Stimulated activated CD8-positive, alpha-beta memory T cell treated with anti-CD3 and anti-CD28 coated beads, Interleukin-2, amount 100 ng/mL, for 1 hour (primary cell): ENCODE data around the gene MED13L.
"Not testable (repeated sequence)": the region's sequence is repeated elsewhere in the genome, so short reads cannot be mapped to it uniquely, and the experiment has no call there.

Source experiments
- DNase-seq, 2 donors: peaks; one replicate each; pipeline ENCODE4 v3.0.0-alpha.2; 2020; ENCODE audit warnings: low read depth in 2 of 2

MED13L gene

GRCh38 chr12:116055895-116056607 lies 221.4 kb downstream of the MED13L start:
- DNase-seq: no peak

DNA sequence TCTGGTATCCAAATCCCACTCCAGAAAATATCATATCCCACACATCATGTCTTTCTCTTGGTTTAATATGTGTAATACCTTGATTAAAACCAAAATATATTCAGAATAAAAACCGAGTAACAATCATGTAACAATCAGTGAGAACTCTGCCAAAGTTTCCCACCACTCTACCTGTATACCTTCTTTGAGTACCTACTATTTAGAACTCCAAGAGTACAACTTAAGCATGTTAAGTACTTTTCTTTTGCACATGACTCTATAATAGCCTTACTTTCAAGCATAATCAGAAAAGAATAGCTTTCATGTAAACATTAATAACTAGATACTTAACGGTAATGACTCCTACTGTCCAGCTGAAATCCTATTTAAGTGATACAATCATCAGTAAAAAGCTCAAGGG lies 223.2 kb downstream of the MED13L start:
- DNase-seq: no peak

DNA sequence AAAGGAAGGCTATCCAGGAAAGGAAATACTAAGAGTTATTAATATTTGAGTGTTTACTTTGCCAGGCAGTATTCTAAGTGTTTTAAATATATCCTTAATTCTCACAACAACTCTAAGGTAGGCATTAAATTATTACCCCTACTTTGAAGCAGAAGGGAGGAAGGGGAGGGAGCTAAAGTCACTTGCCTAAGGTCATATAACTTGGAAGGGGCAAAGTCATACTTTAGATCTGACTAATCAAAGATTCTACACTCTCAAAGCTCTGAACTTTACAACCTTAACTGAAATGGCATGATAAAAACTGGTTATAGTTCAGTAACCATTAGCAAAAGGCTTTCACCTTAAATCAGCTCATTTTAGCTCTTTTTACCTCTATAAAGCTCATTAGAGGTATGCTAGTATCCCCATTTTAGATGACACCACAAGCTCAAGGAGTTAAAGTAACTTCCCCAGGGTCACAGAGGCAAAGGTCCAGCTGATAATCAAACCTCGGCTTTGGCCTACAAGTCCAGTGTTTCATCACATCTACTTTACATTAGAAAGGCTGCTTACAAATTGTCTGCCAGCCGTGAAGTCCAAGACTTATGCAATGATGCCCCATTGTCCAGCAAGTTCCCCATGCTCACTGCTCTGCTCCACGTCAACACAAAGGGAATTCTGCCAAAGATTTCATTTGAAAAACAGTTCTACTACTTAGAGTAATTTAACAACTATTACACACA lies 223.9 kb downstream of the MED13L start:
- DNase-seq: no peak

- no peak for DNase-seq
Observed at GRCh38 chr12:116050275-116050674, 227.2 kb downstream of the MED13L start.

DNA sequence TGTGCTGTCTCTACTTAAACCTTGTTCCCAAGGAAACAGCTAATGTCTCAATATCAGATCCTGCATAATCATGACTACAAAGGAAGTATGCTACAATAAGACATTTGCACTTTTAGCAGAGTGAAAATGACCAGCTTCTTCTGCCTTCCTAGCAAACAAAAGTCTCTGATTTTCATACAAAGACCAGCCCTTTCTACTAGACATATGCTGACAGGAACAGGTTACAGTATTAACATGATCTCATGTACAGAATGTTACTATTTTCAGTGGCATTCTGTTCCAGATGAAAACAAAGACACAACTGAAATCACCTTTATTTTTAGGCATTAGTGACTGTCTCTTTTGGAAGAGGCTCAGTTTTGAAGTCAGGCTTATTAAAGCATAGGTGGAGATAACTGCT lies 228.6 kb downstream of the MED13L start:
- DNase-seq: no peak

DNA sequence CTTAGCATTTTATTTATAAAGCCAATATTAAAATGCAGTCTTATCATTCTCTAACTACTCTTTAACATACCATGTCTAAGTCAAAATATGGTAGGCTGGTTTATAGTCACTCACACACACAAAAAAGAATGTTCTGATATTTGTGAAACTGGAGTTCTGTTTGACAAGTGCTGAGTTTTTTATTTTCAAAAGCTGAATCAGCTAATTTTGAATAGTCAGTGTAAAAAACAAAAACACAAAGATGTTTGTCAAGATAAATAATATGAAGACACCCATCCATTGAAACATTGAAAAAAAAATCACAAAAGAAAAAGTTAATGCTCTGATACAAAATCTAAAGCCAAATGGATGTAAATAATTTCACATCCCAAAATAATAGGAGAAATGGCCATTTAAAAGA lies 231.5 kb downstream of the MED13L start:
- DNase-seq: no peak

- no peak for DNase-seq
Observed at GRCh38 chr12:116045150-116045549, 232.3 kb downstream of the MED13L start.

GRCh38 chr12:116043659-116044535 lies 233.6 kb downstream of the MED13L start:
- DNase-seq: no peak

DNA sequence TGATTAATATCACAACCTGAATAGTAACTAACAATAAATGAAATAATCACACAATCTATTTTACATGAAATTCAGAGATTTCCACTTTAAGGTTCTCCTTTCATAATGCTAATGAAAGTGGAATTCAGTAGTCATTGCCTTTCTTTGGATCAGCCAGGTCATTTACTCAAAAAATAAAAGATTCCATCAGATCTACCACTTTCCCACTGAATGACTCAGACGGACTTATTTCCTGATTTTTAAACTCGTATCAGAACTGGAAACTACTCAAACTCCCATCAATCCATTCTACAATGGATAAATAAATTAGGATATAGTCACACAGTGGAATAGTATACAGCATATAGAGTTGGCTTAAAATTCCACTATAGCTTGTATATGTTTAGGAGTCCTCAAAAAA lies 237.1 kb downstream of the MED13L start:
- DNase-seq: no peak

DNA sequence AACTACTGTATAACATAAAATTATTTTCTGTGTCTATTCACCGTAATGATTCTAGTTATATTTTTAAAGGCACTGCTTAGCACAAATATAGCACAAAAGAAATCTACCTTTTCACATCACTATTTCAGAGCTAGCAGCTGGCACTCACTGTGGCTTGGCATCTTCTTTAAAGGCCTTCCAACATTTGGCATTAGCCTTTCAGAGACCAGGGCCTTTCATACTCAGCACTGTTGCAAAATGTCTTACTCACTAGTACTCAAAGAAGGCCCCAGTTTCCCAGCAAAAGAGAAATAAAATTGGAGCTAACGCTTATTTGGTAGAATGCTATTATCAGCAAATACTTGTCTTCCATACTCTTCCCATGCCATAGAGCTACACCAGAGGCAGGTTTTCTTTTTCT lies 238.4 kb downstream of the MED13L start:
- no peak for DNase-seq

DNA sequence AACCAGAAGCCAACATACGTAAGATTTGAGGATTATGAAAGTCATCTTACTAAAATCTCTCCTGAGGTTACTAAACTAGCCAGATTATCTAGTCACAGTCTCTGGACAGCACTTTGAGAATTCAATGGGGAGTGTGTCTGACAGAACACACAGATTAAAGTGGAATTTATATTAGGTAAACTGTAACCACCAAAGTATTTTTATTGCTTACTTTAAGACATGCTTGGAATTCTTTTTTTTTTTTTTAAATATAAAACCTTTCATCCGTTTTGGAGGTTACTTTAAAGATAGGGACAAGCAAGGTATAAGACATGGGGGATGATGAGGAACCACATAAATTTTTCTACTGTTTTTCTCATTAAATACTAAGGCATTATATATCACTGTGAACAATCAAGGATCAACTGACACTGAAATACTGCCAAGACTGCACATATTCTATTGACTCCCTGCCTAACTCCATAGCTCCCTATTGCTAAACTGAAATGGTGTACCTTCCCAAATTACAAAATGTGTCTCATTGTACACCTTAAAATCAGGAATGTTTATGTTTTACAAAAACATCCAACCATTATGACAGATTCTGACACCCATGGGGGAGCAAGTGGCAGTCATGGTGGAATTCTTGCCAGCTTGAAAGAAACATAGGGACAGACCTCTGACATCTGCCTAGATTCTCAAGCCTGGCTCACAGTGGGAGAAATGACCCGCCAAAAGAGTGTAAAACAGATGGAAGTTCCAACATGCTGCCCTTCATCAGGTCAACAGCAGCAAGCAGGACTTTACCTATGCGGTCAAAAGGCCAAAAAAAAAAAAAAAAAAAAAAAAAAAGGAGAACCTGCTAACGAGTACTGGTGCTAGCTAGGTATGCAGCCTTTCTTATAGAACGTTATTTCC lies 239.3 kb downstream of the MED13L start:
- DNase-seq: no peak

DNA sequence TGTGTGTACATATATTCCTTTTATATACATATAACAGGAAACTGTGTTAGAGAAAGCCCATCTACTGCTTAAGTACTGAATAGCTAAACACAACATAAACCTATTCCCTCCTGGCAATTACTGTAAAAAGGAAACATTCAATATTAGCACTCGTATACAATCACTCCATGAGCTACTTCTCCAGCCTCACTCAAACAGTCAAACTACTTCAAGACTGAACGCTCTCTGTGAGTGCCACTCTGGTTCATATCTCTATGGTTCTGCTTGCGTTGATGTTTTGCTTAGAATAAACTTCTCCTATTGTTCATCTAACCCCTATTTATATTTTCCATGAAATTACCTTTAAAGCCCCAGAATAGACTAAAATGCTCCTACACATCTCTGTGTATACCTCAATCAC lies 243.7 kb downstream of the MED13L start:
- no peak for DNase-seq

- DNase-seq: not testable (repeated sequence)
Observed at GRCh38 chr12:116031624-116032023, 245.9 kb downstream of the MED13L start.

DNA sequence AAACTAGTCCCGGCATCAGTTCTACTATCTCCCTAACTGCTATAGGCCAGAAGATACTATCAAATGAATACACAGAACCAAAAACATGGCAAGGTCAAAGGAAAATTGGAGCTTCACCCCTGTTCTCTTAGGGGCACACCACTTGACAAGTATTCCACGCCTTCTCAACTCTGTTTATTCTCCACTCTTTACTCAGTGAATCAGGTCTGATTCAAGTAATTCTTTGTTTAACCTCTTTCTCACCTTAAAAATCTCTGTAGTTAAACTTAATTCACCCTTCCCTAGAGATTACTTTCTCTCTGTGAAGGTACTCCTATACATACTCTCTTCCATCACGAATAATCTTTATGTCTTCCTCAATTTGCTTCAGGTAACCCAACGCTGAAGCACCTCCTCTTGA lies 248.9 kb downstream of the MED13L start:
- DNase-seq: no peak

GRCh38 chr12:116027551-116027821 lies 250.0 kb downstream of the MED13L start:
- DNase-seq: no peak

DNA sequence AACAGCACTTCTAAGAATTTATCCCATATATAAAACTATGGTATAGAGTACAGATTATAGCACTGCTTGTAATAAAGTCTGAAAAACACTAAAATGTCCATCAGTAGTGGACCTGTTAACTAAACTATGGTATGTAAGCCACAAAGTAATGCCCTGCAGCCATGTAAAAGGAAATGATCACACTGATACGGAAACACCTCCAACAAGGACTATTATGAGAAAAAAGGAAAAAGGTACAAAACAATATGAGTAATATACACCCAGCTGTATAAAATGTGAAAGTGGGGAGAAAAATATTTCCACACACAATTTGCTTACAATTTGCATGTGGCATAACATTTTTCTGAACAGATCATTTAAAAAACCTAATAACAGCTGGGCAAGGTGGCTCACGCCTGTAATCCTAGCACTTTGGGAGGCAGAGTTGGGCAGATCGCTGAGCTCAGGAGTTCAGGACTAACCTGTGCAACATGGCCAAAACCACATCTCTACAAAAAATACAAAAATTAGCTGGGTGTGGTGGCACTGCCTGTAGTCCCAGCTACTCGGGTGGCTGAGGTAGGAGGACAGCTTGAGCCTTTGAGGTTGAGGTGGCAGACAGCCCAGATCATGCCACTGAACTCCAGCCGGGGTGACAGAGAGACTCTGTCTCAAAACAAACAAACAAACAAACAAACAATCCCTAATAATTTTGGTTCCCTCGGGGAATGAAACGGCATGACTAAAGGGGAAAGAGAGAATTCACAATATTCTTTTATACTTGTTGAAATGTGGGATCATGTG lies 250.5 kb downstream of the MED13L start:
- no peak for DNase-seq

DNA sequence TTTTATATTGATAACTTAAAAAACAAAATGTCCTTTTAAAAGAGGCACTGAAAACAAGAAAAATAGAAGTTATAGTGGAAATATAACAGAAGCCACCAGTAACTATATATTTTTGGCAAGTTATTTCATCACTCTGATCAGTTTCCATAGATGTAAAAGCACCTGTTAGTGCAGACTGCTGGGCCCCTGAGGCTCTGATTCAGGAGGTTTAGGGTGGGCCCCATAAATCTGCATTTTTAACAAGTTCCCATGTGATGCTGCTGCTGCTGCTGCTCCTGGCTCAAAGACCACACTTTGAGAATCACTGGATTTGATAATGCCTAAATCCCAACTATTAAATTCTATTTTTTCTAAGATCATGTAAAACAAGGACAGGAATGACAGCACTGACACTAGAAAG lies 251.1 kb downstream of the MED13L start:
- no peak for DNase-seq

DNA sequence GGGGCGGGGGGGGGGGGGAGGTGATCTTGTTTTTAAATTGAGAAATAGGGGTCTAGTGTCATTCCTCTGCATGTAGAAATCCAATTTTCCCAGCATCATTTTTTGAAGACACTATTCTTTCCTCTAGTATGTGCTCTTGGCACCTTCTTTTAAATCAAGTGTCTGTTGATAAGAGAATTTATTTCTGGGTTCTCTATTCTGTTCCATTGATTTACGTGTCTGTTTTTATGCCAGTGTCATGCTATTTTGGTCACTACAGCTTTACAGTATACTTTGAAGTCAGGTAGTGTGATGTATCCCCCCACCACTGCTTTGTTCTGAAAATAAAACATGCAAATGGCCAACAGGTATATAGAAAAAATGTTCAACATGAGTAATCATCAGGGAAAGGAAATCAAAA lies 252.7 kb downstream of the MED13L start:
- no peak for DNase-seq

GRCh38 chr12:116019415-116019814 lies 258.1 kb downstream of the MED13L start:
- DNase-seq: no peak

DNA sequence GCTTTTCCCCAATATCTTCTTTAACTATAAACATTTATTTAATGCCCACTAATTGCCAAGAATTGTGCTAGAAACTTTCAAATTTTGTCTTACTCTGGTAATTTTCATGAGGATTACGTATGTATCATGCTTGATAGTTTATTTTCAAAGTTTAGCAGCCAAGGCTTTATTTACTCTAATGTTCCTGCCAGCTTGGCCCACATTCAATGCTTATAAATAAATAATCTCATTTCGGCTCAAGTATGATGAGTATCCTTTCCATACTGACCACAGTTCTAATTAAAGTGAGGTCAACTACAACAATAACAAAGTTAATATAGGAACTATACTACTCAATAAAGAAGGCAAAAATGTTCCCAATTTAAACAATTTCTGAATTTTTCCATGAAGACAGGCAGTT lies 259.2 kb downstream of the MED13L start:
- DNase-seq: no peak

- no peak for DNase-seq
Observed at GRCh38 chr12:116015525-116015924, 262.0 kb downstream of the MED13L start.
